GM19043 (cell line): ENCODE measurements around the gene MLYCD.
A peak's percentile ranks its signal among the peaks of the same experiment; 100 is the strongest.

Experiments
- ATAC-seq: cut with Tn5 transposase; IDR thresholded peaks from one replicate; pipeline ENCODE4 v1.9.1; 2021; ENCODE audit warnings: low read depth; ENCODE audit not compliant: unreplicated experiment

The MLYCD gene

DNA sequence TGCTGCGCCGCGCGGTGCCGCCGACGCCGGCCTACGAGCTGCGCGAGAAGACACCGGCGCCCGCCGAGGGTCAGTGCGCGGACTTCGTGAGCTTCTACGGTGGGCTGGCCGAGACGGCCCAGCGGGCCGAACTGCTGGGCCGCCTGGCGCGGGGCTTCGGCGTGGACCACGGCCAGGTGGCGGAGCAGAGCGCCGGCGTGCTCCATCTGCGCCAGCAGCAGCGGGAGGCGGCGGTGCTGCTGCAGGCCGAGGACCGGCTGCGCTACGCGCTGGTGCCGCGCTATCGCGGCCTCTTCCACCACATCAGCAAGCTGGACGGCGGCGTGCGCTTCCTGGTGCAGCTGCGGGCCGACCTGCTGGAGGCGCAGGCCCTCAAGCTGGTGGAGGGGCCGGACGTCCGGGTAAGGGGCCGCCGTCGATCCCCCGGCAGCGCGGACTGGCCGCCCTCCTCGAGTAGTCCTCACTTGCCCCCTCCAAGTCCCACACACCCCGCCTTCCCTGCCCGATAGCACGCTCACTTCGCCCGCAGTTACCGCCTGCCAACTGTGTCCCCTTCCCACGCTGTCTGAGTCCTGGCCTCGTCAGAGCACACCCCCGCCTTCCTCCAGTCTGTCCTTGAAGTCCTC, 470 bp downstream of the MLYCD start:
- ATAC-seq: peak; percentile 47

- no peak for ATAC-seq
Observed at GRCh38 chr16:83899978-83900377, 1.1 kb downstream of the MLYCD start.

- no peak for ATAC-seq
Observed at GRCh38 chr16:83900571-83900970, 1.7 kb downstream of the MLYCD start.

GRCh38 chr16:83901101-83901500, 2.2 kb downstream of the MLYCD start:
- no peak for ATAC-seq

- ATAC-seq: no peak
Observed at GRCh38 chr16:83903751-83904150, 4.8 kb downstream of the MLYCD start.

GRCh38 chr16:83906683-83907082, 7.8 kb downstream of the MLYCD start:
- ATAC-seq: no peak

- no peak for ATAC-seq
Observed at GRCh38 chr16:83907111-83907510, 8.2 kb downstream of the MLYCD start.

DNA sequence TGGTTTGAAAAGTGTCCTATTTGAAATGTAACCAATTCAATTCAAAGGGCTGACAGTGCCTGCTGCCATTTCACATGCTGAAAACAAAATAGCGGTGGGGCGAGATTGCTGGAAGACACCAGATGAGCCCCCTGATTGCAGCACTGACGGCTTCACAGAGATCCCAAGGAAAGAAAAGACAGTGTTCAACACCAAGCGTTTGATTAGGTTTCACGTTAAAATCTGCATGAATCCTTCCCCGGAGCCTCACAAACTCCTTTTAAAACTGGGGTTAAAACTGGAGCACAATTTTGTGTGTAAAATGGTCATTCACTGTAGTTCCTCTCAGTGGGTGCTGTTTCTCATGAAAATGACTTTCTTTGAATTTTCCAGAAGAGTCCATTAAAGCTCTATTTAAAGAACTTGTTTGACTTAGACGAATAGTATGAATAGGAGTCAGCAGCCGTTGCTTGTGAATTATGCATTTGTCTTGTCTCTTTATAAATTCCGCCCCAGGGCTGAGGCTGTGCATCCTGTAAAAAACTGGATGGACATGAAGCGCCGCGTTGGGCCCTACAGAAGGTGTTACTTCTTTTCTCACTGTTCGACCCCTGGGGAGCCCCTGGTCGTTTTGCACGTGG, 8.8 kb downstream of the MLYCD start:
- ATAC-seq: no peak

DNA sequence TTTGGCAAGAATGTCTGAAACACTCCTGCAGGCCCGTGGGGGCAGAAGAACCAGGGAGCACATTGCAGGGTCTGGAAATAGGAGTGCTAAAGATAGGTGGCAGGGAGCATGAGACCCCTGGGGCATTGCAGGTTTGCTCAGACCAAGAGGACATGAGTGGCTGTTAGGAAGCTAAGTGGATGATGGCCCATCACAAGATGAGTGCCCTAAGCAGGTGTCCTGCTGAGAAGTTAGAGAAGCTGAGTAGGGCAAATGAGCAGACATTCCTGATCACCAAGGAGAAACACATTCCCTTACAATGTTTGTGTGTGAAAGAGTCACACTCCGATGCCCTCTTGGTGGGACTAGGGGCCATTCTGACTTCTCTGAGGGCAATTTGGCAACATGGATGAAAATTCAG, 9.9 kb downstream of the MLYCD start:
- no peak for ATAC-seq

DNA sequence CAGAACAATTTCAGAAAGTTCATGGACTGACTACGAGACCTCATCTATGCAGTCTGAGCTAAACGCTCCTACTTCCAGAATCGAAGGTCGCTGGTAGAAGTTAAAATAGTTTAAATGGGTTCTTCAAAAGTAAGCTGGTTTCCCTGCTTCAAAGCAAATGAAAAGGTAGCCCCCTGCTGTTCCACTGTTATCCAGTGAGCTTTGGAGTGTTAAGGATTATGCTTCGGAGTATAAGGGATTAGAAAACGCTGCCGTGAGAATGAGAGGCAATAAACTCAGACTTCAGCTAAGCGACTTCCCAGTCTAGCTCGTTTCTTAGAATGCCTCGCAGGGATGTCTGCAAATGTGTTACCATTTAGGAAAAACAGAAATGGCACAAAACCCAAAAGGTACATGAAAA, 12.4 kb downstream of the MLYCD start:
- no peak for ATAC-seq

DNA sequence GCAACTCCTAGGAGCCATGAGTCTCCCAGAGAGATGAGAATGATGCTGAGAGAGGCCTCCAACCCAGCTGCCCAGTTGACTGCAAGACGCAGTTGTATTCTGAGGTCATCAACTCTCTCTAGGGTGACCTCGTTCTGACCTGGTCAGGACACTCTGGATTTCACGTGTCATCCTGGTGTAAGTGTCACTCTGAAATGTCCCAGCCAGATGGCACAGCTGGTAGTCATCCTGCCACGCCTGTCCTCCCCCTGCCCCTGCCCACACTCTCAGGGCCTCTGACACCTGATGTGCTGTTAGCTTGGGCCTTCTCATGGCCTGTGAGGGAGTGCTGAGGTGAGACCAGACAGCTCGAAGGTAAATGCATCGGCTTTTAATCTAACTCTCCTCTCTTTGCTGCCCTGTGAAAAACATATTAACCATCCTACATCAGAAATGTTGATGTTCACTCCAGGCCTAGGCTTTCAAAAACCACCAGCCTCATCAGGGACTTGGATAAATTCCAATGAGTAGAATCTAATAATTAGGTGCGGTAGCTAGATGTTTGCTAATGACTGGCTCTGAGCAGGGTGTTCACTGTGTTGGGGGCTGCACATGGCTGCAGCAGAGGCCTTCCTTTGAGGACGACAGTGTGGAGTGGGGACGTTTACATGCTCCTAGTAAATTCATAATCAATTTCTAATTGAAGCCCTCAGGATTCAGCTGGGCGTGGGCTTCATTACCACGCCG, 13.8 kb downstream of the MLYCD start:
- ATAC-seq: no peak

DNA sequence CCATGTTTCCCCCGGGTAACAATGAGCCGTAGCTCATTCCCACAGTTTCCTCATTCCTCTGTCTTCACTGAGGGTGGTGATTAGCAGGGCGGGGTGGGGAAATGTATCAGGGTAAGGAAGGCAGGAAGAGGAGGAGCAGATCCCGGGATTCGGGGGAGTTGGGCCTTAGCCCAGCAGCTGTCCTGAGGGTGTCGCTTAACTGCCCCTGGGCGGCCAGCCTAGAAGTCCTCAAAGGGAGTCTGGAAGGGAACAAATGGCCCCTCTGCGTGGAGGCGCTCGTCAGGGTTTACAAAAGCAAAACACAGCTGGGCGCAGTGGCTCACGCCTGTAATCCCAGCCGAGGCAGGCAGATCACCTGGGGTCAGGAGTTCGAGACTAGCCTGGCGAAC, 14.3 kb downstream of the MLYCD start:
- ATAC-seq: no peak

GRCh38 chr16:83914091-83914710, 15.3 kb downstream of the MLYCD start:
- ATAC-seq: no peak

DNA sequence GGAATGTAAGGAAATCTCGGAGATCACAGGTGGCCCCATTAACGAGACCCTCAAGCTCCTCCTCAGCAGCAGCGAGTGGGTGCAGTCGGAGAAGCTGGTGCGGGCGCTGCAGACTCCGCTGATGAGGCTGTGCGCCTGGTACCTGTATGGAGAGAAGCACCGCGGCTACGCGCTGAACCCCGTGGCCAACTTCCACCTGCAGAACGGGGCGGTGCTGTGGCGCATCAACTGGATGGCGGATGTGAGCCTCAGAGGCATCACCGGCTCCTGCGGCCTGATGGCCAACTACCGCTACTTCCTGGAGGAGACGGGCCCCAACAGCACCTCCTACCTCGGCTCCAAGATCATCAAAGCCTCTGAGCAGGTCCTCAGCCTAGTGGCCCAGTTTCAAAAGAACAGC, 16.2 kb downstream of the MLYCD start:
- no peak for ATAC-seq

GRCh38 chr16:83915491-83915890, 16.6 kb downstream of the MLYCD start:
- no peak for ATAC-seq

DNA sequence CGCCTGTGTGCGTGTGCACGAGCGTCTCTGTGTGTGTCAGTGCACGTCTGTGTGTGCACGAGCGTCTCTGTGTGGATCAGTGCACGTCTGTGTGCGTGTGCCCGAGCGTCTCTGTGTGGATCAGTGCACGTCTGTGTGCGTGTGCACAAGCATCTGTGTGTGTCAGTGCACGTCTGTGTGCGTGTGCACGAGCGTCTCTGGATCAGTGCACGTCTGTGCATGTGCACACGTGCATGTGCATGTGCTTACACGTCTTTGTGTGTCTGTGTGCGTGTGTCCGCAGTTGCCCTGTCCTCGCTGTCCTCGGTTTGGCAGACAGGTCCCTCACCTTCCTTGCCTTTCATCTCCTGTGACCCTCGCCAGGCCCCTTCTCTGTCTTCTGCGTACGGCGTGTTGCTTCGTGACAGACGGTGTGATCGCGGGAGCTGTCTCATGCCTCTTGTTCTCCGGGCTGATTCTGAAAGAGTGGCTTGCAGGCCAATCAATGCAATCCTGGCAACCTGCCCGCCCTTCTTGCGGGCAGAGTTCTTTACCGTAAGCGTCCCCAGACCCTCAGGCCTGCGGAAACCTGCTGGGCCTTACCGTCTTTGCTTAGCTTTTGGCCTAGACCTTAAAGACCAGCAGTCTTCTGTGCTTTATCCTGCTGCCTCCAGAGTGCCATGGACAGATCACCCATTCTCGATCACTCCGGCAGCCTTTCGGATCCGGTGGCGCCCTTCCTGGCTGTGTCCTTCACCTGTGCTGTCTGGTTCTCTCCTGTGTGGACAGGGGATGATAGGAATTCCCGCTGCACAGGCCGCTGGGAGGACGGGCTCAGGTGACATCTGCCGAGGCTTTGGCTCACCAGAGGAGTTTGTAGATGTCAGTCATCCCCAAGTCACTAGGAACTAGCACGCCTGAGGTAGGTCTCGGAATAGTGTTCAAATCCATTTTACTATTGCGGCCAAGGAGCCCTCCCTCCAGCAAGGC, 18.5 kb downstream of the MLYCD start:
- no peak for ATAC-seq

DNA sequence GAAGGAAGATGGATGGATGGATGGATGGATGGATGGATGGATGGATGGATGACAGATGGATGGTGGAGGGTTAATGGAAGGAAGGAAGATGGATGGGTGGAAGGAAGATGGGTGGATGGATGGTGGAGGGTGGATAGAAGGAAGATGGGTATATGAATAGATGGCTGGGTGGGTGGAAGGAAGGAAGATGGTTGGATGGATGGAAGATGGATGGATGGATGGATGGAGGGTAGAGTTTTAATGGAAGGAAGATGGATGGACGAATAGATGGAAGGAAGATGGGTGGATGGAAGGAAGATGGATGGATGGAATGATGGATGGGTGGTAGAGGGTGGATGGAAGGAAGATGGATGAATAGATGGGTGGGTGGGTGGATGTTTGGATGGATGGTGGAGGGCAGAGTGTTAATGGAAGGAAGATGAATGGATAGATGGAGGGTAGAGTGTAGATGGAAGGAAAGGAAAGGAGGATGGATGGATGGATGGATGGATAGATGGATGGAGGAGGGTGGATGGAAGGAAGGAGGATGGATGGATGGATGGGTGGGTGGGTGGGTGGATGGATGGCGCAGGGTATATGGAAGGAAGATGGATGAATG, 22.1 kb downstream of the MLYCD start:
- ATAC-seq: no peak

DNA sequence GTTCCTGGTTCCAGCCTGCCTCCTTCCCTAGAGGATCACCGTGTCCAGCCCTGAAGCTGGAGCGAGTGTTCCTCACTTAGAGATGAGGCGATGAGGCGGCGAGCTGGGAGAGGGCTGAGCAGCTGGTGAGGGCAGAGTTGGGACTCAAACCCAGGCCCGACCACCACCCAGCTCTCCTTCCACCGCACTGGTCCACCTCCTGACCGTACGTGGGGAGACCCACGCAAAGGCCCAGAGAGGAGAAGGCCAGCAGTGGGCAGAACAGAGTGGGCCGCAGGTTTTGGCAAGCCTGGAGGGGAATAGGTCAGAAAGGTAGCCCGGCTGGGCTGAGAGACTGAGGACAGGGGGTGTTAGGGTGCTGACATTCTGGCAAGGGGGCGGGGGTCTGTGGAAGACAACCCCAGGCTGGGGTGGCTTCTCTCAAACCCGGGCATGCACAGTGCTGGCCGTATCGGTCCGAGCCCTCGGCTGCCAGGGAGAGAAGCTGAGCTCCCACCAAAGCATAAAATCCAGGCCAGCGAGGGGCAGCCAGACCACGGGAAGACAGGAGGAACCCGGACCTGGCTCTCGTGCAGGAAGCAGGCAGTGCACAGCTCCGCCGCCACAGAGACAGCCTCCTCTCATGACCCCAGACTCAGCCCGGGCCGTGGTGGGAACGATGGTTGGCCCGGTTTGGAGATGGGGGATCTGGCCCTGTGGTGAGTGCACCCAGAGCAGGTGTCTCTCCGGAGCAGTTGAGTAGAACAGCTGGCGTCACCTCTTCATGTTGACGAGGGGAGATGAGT, 24.9 kb downstream of the MLYCD start:
- ATAC-seq: no peak

GRCh38 chr16:83924686-83925085, 25.8 kb downstream of the MLYCD start:
- no peak for ATAC-seq
